ENCODE data around the gene DPP7.

DNA sequence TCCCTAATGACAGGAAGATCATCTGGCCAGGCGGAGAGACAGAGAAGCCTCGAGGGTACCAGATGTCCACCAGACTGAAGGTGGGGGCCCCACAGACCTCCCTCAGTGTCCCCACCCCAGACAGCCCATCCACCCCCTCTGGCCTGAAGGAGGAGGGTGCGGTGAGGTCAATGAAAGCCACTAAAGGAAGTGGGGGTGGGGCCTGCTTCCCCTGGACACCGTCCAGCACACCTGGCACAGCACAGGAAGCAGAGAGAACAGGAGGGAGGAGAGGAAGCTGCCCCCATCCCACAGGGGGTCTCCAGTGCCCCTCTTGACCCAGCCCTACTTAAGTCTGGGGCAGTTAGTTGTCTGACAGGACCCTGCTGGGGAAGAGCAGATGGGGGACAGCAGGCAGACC is 44.1 kb upstream of the DPP7 start:
- TF ChIP-seq CTCF (conservative IDR thresholded peaks at IDR 0.05 in 1 of 2, IDR thresholded peaks at IDR 0.05 in 1 of 2; ENCODE audit: extremely low read depth in 1 of 2, insufficient read depth in 1 of 2, low read depth in 1 of 2, low read length in 2 of 2): no peak
- TF ChIP-seq EZH2 (IDR thresholded peaks at IDR 0.05; ENCODE audit: borderline replicate concordance, low read length): no peak
